Activated CD8-positive, alpha-beta memory T cell treated with anti-CD3 and anti-CD28 coated beads for 4 hours (primary cell): ENCODE results near the gene TDRD9.
"Not testable (repeated sequence)": the region's sequence is repeated elsewhere in the genome, so short reads cannot be mapped to it uniquely, and the experiment has no call there.

ENCODE experiments used
- DNase-seq, 2 donors: peaks; one replicate each; pipeline ENCODE4 v3.0.0-alpha.2; 2020; ENCODE audit warnings: low read depth in 2 of 2

Gene TDRD9, protein sequence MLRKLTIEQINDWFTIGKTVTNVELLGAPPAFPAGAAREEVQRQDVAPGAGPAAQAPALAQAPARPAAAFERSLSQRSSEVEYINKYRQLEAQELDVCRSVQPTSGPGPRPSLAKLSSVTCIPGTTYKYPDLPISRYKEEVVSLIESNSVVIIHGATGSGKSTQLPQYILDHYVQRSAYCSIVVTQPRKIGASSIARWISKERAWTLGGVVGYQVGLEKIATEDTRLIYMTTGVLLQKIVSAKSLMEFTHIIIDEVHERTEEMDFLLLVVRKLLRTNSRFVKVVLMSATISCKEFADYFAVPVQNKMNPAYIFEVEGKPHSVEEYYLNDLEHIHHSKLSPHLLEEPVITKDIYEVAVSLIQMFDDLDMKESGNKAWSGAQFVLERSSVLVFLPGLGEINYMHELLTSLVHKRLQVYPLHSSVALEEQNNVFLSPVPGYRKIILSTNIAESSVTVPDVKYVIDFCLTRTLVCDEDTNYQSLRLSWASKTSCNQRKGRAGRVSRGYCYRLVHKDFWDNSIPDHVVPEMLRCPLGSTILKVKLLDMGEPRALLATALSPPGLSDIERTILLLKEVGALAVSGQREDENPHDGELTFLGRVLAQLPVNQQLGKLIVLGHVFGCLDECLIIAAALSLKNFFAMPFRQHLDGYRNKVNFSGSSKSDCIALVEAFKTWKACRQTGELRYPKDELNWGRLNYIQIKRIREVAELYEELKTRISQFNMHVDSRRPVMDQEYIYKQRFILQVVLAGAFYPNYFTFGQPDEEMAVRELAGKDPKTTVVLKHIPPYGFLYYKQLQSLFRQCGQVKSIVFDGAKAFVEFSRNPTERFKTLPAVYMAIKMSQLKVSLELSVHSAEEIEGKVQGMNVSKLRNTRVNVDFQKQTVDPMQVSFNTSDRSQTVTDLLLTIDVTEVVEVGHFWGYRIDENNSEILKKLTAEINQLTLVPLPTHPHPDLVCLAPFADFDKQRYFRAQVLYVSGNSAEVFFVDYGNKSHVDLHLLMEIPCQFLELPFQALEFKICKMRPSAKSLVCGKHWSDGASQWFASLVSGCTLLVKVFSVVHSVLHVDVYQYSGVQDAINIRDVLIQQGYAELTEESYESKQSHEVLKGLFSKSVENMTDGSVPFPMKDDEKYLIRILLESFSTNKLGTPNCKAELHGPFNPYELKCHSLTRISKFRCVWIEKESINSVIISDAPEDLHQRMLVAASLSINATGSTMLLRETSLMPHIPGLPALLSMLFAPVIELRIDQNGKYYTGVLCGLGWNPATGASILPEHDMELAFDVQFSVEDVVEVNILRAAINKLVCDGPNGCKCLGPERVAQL (N-terminal part only)

DNA sequence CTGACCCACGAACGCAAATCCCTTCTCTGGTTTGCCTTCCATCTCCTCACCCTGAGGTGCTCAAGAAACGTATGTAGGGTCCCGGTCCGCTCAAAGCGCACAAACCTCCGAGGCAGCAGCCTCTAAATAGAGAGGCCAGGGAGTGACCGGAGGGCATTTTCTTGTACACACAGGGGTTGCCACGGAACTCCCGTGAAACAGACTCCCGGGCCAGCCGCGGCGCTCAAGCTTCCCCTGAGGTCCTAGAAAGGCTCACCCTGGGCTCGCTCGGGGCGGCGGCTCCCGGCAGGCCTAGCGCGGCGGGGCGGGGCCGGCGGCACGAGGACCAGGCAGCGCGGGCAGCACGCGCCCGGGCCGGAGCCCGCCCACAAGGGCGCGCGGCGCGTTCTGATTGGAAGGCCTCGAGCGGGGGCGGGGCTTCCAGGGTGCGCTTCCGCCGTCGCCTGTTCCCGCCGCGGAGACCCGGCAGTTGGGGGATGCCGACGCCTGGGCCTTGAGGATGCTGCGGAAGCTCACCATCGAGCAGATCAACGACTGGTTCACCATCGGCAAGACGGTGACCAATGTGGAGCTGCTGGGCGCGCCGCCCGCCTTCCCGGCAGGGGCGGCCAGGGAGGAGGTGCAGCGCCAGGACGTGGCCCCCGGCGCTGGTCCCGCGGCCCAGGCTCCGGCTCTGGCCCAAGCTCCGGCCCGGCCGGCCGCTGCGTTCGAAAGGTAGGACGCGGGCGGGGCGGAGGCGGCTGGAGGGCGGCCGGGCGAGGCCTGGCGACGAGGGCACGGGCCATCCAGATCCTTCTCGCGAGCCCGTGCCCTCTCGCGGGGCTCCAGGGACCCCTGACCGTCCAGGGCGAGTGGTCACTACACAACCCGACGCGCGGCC is at the start of gene TDRD9:
Gene TDRD9, plus strand, starts transcription at position 446 of the 880 bp plus-strand sequence. Its CDS starts 54 bp downstream, at position 500.
- no peak for DNase-seq

DNA sequence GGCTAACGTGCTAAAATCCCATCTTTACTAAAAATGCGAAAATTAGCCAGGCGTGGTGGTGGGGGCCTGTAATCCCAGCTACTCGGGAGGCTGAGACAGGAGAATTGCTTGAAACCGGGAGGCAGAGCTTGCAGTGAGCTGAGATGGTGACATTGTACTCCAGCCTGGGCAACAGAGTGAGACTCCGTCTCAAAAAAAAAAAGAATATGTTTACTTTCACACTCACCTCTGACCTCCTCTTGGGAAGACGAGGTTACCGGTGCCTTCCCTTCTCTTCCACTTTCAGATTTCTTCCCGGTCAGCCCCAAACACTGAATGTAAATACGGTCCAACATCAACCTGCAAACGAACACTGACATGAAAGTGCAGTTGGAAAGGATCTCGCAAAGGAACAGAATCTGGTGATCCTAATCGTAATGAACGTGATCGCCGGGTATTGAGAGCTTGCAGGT is 49.1 kb upstream of the TDRD9 start:
- DNase-seq = no peak

DNA sequence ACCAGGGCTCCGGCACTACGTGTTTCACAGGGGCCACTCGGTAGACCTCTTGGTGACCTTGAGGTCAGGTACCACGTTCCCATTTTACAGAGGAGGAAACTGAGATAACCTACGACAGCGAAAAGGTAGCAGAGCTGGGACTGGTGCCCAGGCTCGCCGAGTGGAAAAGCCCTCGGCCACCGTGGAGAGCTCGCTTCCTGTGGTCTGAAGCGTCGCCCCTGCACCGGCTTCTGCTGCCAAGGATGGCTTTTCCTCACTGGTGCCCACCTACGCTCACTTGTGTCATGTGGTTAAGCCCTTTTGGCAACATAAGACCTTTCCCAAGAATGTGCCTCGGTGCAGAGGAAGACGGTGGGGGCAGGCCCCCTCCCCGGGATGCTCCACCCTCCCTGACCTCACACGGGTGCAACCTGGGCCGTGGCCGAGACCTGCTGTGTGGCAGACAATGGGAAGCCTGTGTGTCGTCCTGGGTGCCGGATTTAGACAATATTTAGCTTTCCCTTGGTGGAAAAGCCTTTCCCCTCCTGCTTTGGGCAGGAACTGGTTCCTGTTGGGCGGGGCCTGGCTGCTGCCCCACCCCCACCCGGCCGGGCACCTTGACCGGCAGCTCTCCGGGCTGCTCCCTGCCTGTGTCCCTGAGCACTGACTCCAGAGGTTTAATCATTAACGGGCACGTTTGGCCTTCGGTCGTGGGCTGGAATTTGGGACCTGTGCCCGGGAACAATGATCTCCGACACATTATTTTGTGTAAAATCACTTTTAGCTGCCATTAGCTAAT is 48.5 kb upstream of the TDRD9 start:
- DNase-seq = no peak

DNA sequence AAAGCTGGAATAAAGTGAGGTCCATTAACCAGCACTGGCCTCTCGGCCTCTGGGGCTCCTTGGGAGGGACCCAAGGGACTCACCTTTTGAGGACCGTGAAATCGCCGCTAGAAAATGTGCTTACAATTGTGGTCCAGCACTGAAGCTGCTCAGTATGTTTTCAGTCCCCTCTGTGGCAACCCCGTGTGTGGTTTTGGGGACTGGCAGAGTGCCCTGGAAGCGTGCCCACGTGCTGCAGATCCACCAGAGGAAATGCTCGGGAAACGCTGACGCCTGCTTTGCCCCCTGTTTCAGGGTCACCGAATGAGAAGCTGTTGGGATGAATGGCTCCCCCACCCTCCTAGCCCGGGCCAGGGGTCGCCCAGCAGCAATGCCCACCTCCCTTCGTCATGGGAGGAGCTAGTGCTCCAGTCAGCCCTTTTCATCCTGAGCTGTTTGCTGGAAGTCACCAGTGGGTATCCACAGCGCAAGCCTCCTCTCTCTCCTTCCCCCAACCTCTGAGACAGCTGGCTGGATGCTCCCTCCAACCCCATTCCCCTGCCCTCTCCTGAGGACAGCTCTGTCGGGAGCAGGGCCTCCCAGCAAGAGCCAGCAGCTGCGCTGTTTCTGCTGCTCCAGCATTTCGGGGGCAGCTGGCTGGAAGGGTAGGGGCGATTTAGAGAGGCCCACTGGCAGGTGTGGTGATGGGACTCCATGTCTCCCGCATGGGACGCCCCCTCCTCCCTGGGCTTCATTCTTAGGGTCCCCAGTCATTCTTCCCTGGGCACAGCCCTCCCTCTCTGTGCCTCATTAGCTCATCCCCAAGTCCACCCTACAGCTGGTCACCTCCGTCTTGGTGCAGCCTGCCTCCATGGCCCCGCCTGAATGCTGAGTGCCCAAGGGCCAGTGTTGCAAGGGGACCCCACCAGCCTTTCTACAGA is 47.6 kb upstream of the TDRD9 start:
- no peak for DNase-seq

DNA sequence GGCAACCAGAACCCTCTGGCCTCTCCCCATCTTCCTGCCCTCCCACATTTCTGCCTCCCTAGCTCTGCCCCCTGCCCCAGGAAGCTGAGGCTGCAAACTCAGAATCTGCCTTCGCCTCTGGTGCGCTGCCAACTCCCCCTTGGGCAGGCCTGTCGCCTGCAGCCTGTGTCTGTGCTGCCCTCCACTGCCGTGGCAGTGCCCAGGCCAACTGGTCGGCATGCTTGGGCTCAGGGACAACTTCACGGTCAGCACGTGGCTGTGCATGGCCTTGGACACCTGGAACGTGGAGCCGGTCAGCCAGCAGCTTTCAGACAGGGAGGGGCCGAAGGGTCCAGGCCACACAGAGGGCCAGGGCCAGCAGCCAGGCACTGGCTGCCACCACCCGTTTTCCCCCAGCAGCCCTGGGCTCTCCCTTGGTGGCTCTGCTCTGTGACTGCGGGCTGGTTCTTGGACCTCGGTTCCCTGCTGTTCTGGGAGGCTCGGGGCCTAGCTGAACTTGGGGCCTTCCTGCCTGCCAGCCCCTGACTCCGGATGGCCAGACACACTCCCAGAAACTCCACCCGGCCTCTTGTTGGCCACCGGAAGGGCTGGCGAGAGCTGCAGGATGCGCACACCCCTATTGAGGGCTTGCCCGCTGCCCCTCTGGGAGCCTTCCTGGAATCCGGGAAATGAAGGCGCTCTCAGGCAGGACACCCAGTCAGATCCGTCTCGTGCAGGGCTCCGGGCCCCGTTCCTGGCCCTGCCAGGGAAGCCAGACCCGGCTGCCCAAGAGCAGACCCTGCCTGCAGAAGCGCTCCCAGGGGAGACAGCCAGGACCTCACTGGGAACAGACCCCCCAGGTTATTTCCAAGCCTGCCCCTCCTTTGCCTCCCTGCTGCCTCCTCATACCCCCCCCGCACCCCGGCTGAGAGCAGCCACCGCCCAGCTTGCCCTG is 46.7 kb upstream of the TDRD9 start:
- no peak for DNase-seq

DNA sequence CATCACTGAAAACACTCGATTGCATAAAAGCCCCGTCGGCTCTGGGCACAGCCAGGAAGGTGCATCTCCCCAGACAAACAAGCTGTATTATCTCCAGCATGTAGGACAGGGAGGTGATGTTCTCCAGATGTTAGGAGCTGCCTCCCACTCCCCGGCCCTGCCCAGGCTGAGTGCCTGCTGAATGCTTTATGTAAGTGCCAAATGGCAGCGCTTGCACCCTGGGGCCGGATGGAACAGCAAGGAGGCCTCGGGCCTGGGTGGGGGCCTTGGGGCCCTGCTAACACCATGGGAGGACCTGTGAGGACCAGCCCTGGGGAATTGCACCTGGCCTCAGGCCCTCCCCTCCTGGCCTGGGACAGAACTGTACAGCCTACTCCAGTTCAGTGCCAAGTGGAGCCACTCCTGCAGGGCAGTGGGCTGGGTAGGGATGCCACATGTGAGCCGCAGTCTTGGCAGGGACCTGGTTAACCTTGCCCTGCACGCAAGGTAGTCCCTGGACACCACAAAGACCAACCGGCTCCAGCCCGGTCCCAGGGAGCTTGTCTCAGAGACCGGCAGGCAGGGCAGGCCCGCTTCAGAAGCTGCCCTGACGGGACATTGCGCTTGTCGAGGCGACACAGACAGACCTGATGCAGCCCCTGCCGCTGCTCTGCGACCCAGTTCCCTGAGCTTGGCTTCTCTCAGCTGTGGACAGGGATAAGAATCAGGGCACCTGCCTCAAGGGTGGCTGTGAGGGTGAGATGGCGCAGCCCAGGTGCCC is 45.6 kb upstream of the TDRD9 start:
- no peak for DNase-seq

DNA sequence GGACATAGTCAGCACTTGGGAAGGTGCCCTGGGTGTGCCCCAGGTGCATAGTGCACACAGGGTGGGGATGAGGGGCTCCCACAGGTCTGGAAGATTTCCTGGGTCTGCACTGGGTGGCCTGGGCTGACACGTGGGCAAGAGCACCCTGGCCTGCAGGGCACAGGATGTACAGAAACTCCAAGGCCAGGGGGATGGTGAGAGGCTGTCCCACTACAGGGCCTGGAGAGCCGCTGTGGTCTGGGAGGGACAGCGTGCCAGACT is 45.1 kb upstream of the TDRD9 start:
- no peak for DNase-seq

DNA sequence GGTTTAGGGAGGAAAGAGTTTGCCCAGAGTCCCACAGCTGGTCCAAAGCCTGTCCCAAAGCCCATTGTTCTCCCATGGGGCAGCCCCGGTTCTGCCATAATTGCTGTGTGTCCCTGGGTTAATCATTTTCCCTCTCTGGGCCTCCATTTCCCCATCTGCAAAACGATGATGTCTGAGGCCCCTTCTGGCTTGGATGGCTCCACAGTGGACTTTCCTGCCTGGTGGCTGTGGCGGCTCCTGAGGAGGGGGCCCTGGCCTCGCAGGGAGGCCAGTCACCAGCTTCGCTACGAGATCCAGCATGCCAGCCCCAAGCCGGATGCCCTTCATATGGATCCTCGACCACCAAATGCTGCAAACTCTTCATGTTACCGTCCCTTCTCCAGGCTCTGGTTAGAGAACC is 43.4 kb upstream of the TDRD9 start:
- no peak for DNase-seq

DNA sequence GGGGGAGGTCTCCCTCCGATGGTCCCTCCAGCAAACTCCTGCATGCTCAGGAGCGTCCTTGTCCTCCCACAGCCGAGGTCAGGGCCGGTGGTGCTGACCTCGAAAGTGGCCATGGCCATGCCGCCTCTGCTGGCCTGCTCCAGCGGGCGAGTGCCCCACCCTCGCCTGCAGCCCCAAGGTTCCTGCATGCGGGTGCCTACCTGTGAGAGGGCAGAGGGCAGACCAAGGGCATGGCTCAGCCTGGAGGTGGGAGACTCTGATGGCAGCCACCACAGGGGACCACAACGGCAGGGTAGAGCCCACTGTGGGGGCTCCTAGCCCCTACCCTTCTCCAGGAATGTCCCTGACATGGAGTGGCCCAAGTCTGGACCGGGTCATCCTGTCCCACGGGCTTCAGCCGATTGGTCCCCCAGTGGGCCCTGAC is 42.7 kb upstream of the TDRD9 start:
- no peak for DNase-seq

DNA sequence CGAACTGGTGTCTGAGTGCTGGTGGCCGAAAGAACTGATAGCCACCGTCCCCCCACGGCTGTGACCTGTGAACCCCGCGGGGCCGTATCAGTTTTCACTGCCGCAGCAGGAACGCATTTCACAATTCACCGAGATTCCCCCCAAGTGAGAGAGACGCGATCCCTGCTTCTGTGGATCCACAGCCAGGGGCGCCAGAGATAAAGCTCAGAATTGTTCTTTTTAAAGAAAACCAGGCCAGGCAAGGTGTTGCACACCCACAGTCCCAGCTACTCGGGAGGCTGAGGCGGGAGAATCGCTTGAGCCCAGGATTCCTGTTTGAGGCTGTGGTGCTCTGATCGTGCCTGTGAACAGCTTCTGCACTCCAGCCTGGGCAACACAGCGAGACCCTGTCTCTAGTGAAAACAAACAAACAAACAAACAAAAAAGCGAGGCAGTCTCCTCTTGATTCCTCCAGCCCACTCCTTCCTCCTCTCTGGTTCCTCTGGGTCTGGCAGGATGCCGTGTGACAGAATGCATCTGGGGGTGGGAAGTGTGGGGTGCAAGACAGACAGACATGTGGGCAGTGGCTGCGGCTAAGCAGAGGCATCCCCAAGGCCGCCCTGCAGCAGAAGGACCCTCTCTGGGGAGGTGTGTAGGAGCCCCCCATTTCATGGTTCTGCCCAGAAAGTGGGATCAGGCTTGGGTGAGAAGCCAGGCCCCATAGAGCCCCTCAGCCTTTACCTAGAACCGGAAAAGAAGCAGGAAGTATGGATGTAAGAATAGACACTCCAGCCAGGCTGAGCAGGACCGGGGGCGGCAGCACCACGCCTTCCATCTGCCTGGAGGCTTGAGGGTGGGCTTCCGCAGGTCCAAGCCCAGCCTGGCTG is 41.7 kb upstream of the TDRD9 start:
- no peak for DNase-seq

DNA sequence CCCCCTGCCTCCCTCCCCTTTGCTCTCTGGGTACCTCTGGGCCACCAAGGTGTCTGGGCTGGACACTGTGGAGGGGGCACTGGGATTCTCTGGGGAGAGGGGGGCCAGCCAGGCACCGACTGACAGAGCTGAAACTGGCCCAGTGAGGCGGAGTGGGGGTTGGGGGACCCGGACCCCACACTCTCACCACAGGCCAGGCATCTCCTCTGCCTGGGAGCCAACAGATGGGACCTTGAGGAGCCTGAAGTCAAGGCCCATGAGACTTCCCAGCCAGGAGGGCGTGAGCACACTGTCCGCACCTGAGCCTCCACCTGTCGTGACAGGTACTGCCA is 41.1 kb upstream of the TDRD9 start:
- DNase-seq = no peak

DNA sequence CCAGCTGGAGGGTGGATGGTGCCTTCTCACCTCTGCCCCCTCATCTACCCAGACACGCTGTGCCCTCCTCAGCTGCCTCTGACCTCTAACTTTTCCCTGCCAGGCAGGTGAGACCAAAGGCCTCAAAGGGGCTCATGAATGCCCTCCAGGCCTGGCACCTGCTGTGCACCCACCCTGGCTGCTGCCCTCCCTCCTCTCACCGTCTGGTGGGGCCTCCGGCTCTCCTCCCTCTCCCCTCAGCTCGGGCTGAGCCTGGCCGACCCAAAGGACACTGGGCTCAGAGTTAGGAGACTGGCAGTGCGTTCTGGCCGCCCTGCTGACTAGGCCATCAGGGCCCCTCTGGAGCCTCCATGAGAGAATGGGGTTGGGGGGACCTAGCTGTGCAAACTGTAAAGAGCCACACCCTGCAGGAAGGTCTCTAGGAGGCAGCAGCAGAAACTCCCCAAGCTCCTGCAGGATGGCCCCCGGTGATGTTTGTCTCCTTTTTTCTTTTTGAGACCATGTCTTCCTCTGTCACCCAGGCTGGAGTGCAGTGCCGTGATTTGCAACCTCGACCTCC is 40.6 kb upstream of the TDRD9 start:
- DNase-seq = no peak

DNA sequence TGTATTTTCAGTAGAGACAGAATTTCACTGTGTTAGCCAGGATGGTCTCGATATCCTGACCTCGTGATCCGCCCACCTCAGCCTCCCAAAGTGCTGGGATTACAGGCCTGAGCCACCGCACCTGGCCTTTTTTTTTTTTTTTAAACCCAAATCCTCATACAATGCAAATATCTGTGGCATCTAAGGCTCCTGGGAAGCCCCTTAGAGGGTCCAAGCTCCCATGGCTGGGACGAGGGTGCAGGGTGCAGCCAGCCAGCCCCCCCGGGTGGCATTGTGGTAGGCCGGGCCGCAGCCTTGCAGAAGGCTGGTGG is 39.3 kb upstream of the TDRD9 start:
- not testable (repeated sequence) for DNase-seq

DNA sequence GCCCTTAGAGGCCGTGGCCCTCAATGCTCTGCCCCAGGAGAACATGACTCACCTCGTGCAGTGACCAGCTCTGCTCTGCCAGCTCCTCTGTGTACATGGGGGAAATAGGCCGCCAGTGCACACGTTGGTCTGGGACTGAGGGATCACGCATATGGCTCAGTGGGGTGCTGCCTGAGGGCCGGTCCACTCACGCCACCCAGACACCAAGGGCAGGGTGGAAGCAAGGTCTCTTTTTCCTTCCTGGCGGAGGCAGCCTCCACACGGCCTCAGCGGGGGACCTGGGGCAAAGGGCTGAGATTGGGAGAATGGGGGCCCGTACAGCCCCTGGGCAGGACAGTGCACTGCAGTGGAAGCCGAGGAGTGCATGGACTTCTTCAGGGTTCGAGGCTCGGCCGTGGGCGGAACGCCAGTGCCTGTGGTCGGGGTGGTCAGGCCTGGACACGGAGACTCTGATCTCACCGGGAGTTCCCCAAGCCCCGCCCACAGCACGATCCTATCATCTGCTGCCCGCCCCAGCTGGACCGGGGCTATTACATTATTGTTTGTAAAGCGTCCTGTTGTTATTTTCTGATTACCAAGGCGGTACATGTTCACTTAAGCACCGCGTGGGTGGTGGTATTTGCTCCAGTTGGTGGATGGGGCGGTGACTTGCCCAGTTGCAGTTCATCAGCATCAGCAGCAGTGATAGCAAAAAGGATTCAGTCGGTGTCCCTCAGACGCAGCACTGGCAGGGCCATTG is 38.8 kb upstream of the TDRD9 start:
- no peak for DNase-seq

DNA sequence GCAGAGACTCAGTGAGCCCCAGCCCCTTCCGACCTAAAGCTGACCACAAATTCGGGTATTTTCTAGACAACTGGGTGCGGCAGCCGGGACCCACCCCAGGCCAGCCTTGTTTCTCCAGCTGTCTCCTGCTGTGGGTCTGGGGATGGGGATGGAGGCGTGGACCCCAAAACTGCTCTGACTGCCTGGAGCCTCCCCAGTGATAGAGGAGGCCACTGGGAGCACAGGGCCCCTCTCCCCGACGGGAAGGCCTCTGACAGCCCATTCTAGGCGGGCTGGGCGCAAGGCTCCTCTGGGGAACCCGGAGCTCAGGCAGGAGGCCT is 38.2 kb upstream of the TDRD9 start:
- DNase-seq = no peak
